HFFc6 (cell line): ENCODE data around the gene AUH. TPM values are rescaled to one million over a fixed set of nuclear protein-coding genes. Genes with fewer than 3 reads are reported as not detected.
"Not testable (repeated sequence)": the region's sequence is repeated elsewhere in the genome, so short reads cannot be mapped to it uniquely, and the experiment has no call there.

Experiments used
- DNase-seq: peaks from one replicate; pipeline ENCODE4 v3.0.0-alpha.2; 2018
- H3K27ac Mint-ChIP-seq: 2 replicates; pipeline ENCODE4 v1.8.0; 2020; ENCODE audit warnings: mild to moderate bottlenecking, mixed read lengths
- H3K27me3 Mint-ChIP-seq: 2 replicates; pipeline ENCODE4 v1.8.0; 2021; ENCODE audit warnings: mild to moderate bottlenecking, moderate library complexity, mixed read lengths; ENCODE audit not compliant: insufficient read depth
- H3K36me3 Mint-ChIP-seq: 2 replicates; pipeline ENCODE4 v1.8.0; 2021; ENCODE audit warnings: low read depth, mixed read lengths
- H3K4me1 Mint-ChIP-seq: 2 replicates; pipeline ENCODE4 v1.8.0; 2020; ENCODE audit warnings: low read depth, mixed read lengths
- H3K4me3 Mint-ChIP-seq: 2 replicates; pipeline ENCODE4 v1.8.0; 2020; ENCODE audit warnings: mild to moderate bottlenecking, moderate library complexity, mixed read lengths
- H3K9me3 Mint-ChIP-seq: 2 replicates; pipeline ENCODE4 v1.8.0; 2020; ENCODE audit warnings: mild to moderate bottlenecking, mixed read lengths
- CTCF ChIP-seq: fragments of 200-600 bp; sonication (generic); IDR thresholded peaks from 2 replicates; pipeline ENCODE4 v1.5.0; 2021; ENCODE audit warnings: antibody characterized with exemption, mild to moderate bottlenecking
- total RNA-seq, 6 experiments: library from RNA; stranded (reverse); fragmentation: NEBNext Ultra II Directional; extraction: Animal tissue kit (Norgen Biotek cat#: 25700); gene quantifications; 2 replicates in 1 of 6; 3 replicates in 5 of 6; pipeline ENCODE4 v1.2.3, GENCODE V29; 2021

Gene AUH
- total RNA-seq, 6 experiments from 2014 or later, result 9.8 to 11.3 (median 10.6) TPM

GRCh38 chr9:91391412-91391811 lies 29.7 kb upstream of the AUH start:
- Mint-ChIP-seq H3K27me3 (no peaks in the 10 kb centered on the region), H3K36me3 (no peaks in the 10 kb centered on the region), H3K27ac (peak overlapping the region; percentile 50), H3K4me1 (peaks cover 42% of the 10 kb centered on the region), H3K9me3 (no peaks in the 10 kb centered on the region), H3K4me3 (peak overlapping the region; percentile 17; the same call in 1 of the 2 replicates)
- DNase-seq, result peak; percentile 17
- TF ChIP-seq CTCF, result no peak

GRCh38 chr9:91389686-91390085 lies 28.0 kb upstream of the AUH start:
- not testable (repeated sequence) for H3K36me3 Mint-ChIP-seq, H3K9me3 Mint-ChIP-seq, H3K27me3 Mint-ChIP-seq, DNase-seq, H3K4me3 Mint-ChIP-seq, H3K27ac Mint-ChIP-seq
- H3K4me1 Mint-ChIP-seq, result peaks cover 25% of the 10 kb centered on the region

GRCh38 chr9:91386765-91387164 lies 25.0 kb upstream of the AUH start:
- no peaks in the 10 kb centered on the region for H3K36me3 Mint-ChIP-seq
- DNase-seq, result no peak
- no peak for TF ChIP-seq CTCF
- H3K27me3 Mint-ChIP-seq, result peaks cover 1% of the 10 kb centered on the region; the same call in 1 of the 2 replicates
- peaks cover 19% of the 10 kb centered on the region for H3K4me1 Mint-ChIP-seq
- H3K9me3 Mint-ChIP-seq, result no peaks in the 10 kb centered on the region
- no peak overlapping the region for H3K4me3 Mint-ChIP-seq
- no peak overlapping the region for H3K27ac Mint-ChIP-seq

- TF ChIP-seq CTCF, result no peak
- DNase-seq, result no peak
- Mint-ChIP-seq H3K4me3 (no peak overlapping the region), H3K36me3 (no peaks in the 10 kb centered on the region), H3K4me1 (peaks cover 8% of the 10 kb centered on the region), H3K27me3 (peaks cover 1% of the 10 kb centered on the region; the same call in 1 of the 2 replicates), H3K9me3 (no peaks in the 10 kb centered on the region), H3K27ac (no peak overlapping the region)
These were observed 23.2 kb upstream of the AUH start for GRCh38 chr9:91384954-91385353.

GRCh38 chr9:91383577-91383976 lies 21.9 kb upstream of the AUH start:
- Mint-ChIP-seq H3K9me3 (no peaks in the 10 kb centered on the region), H3K36me3 (no peaks in the 10 kb centered on the region), H3K4me1 (peaks cover 21% of the 10 kb centered on the region), H3K27me3 (peaks cover 1% of the 10 kb centered on the region; the same call in 1 of the 2 replicates), H3K27ac (no peak overlapping the region), H3K4me3 (no peak overlapping the region)
- no peak for DNase-seq
- no peak for TF ChIP-seq CTCF

- no peak for TF ChIP-seq CTCF
- Mint-ChIP-seq H3K36me3 (peaks cover 6% of the 10 kb centered on the region), H3K27ac (no peak overlapping the region), H3K27me3 (peaks cover 1% of the 10 kb centered on the region; the same call in 1 of the 2 replicates), H3K4me3 (no peak overlapping the region), H3K9me3 (peaks cover 5% of the 10 kb centered on the region; the same call in 1 of the 2 replicates), H3K4me1 (peaks cover 31% of the 10 kb centered on the region)
- no peak for DNase-seq
These were observed 20.6 kb upstream of the AUH start for GRCh38 chr9:91382298-91382697.
